Osteocyte (in vitro differentiated cells): ENCODE results near the gene GPR27. TPM values are rescaled to one million over a fixed set of nuclear protein-coding genes. Genes with fewer than 3 reads are reported as not detected.
A peak's percentile ranks its signal among the peaks of the same experiment; 100 is the strongest.

Experiments
- DNase-seq: peaks from one replicate; pipeline ENCODE4 v3.0.0; 2021; ENCODE audit warnings: mixed read lengths; ENCODE audit not compliant: unreplicated experiment; ENCODE audit errors: extremely low spot score
- H3K27ac Mint-ChIP-seq: one replicate; pipeline ENCODE4 v1.8.0; 2021; ENCODE audit warnings: mild to moderate bottlenecking, mixed read lengths; ENCODE audit not compliant: unreplicated experiment
- H3K27me3 Mint-ChIP-seq: one replicate; pipeline ENCODE4 v1.8.0; 2021; ENCODE audit warnings: mixed read lengths; ENCODE audit not compliant: unreplicated experiment
- H3K36me3 Mint-ChIP-seq: one replicate; pipeline ENCODE4 v1.8.0; 2021; ENCODE audit warnings: mixed read lengths; ENCODE audit not compliant: unreplicated experiment
- H3K4me1 Mint-ChIP-seq: one replicate; pipeline ENCODE4 v1.8.0; 2021; ENCODE audit warnings: mixed read lengths; ENCODE audit not compliant: unreplicated experiment
- H3K4me3 Mint-ChIP-seq: one replicate; pipeline ENCODE4 v1.8.0; 2021; ENCODE audit warnings: mild to moderate bottlenecking, moderate library complexity, mixed read lengths; ENCODE audit not compliant: unreplicated experiment
- H3K9me3 Mint-ChIP-seq: one replicate; pipeline ENCODE4 v1.8.0; 2021; ENCODE audit warnings: mixed read lengths; ENCODE audit not compliant: unreplicated experiment
- CTCF ChIP-seq: fragments of 200-600 bp; sonication (generic); IDR thresholded peaks from 2 replicates; pipeline ENCODE4 v1.5.0; 2021; ENCODE audit warnings: antibody characterized with exemption, mild to moderate bottlenecking, moderate library complexity
- total RNA-seq: library from RNA; stranded (reverse); gene quantifications from 2 replicates; pipeline ENCODE4 v1.2.1, GENCODE V29; 2021

Gene GPR27
- total RNA-seq, 1 donor from 2014 or later: 0.94 TPM

GRCh38 chr3:71785532-71786216, 32.0 kb downstream of the GPR27 start:
- Mint-ChIP-seq H3K27me3 (peaks cover 75% of the 10 kb centered on the region), H3K9me3 (no peaks in the 10 kb centered on the region), H3K4me1 (peaks cover 11% of the 10 kb centered on the region), H3K36me3 (peaks cover 2% of the 10 kb centered on the region), H3K27ac (no peak overlapping the region), H3K4me3 (peak overlapping the region; percentile 66)
- no peak for TF ChIP-seq CTCF
- DNase-seq: no peak

- H3K4me3 Mint-ChIP-seq: peak overlapping the region; percentile 66
- peaks cover 11% of the 10 kb centered on the region for H3K4me1 Mint-ChIP-seq
- no peak for TF ChIP-seq CTCF
- no peak overlapping the region for H3K27ac Mint-ChIP-seq
- H3K27me3 Mint-ChIP-seq: peaks cover 75% of the 10 kb centered on the region
- H3K9me3 Mint-ChIP-seq: no peaks in the 10 kb centered on the region
- peaks cover 2% of the 10 kb centered on the region for H3K36me3 Mint-ChIP-seq
- DNase-seq: no peak
Observed at GRCh38 chr3:71786217-71786549, 32.5 kb downstream of the GPR27 start.

- TF ChIP-seq CTCF: no peak
- Mint-ChIP-seq H3K27me3 (peaks cover 75% of the 10 kb centered on the region), H3K27ac (no peak overlapping the region)
Observed at GRCh38 chr3:71786551-71786950, 32.9 kb downstream of the GPR27 start.

GRCh38 chr3:71787851-71788405, 34.3 kb downstream of the GPR27 start:
- H3K9me3 Mint-ChIP-seq: no peaks in the 10 kb centered on the region
- no peak for DNase-seq
- H3K27ac Mint-ChIP-seq: no peak overlapping the region
- no peak overlapping the region for H3K4me3 Mint-ChIP-seq
- peaks cover 69% of the 10 kb centered on the region for H3K27me3 Mint-ChIP-seq
- TF ChIP-seq CTCF: no peak
- peaks cover 11% of the 10 kb centered on the region for H3K4me1 Mint-ChIP-seq
- H3K36me3 Mint-ChIP-seq: peaks cover 2% of the 10 kb centered on the region

More at GRCh38 chr3:71786551-71786950, 32.9 kb downstream of the GPR27 start:
- no peak overlapping the region for H3K4me3 Mint-ChIP-seq
- DNase-seq: no peak
- no peaks in the 10 kb centered on the region for H3K9me3 Mint-ChIP-seq
- peaks cover 2% of the 10 kb centered on the region for H3K36me3 Mint-ChIP-seq
- peaks cover 11% of the 10 kb centered on the region for H3K4me1 Mint-ChIP-seq

- peaks cover 7% of the 10 kb centered on the region for H3K4me1 Mint-ChIP-seq
- DNase-seq: no peak
- H3K27me3 Mint-ChIP-seq: peaks cover 67% of the 10 kb centered on the region
- no peaks in the 10 kb centered on the region for H3K36me3 Mint-ChIP-seq
- no peak for TF ChIP-seq CTCF
- H3K4me3 Mint-ChIP-seq: no peak overlapping the region
- H3K9me3 Mint-ChIP-seq: no peaks in the 10 kb centered on the region
- H3K27ac Mint-ChIP-seq: no peak overlapping the region
Observed at GRCh38 chr3:71789922-71790321, 36.3 kb downstream of the GPR27 start.
